Lung (tissue), 12 donors: ENCODE measurements around the gene TLCD3A. TPM values are rescaled to one million over a fixed set of nuclear protein-coding genes. Genes with fewer than 3 reads are reported as not detected.

Experiments
- ATAC-seq: fragments of 200-7000 bp; cut with Tn5 transposase; one replicate; pipeline ENCODE4 v1.9.1; 2020; ENCODE audit warnings: moderate number of reproducible peaks; ENCODE audit not compliant: insufficient read depth, low FRiP score
- DNase-seq, 3 donors: peaks; one replicate each; pipeline ENCODE4 v3.0.0-alpha.2; 2013 to 2017
- H3K27ac ChIP-seq, 2 donors: one replicate each; pipeline ENCODE4 v1.5.1; 2013; ENCODE audit warnings: mild to moderate bottlenecking in 2 of 2, moderate library complexity in 2 of 2, control low read depth in 1 of 2, inconsistent platforms in 1 of 2, low read depth in 1 of 2, low read length in 1 of 2
- H3K27me3 ChIP-seq, 3 donors: one replicate each; pipeline ENCODE4 v1.5.1; 2013; ENCODE audit warnings: low read length in 2 of 3; ENCODE audit not compliant: control insufficient read depth in 3 of 3, insufficient read depth in 3 of 3
- H3K36me3 ChIP-seq, 4 donors: one replicate each; pipeline ENCODE4 v1.5.1; 2013; ENCODE audit warnings: low read length in 4 of 4, mild to moderate bottlenecking in 1 of 4, moderate library complexity in 1 of 4; ENCODE audit not compliant: control insufficient read depth in 4 of 4, insufficient read depth in 4 of 4
- H3K4me1 ChIP-seq, 5 donors: one replicate each; pipeline ENCODE4 v1.5.1; 2013; ENCODE audit warnings: low read length in 5 of 5, mild to moderate bottlenecking in 2 of 5, moderate library complexity in 1 of 5; ENCODE audit not compliant: control insufficient read depth in 5 of 5, insufficient read depth in 5 of 5
- H3K4me3 ChIP-seq: one replicate; pipeline ENCODE4 v1.5.1; 2013; ENCODE audit warnings: mild to moderate bottlenecking, control low read depth, moderate library complexity
- H3K9ac ChIP-seq, 2 donors: one replicate each; pipeline ENCODE4 v1.5.1; 2013; ENCODE audit warnings: low read length in 2 of 2, control low read depth in 1 of 2; ENCODE audit not compliant: insufficient read depth in 1 of 2
- H3K9me3 ChIP-seq, 4 donors: one replicate each; pipeline ENCODE4 v1.5.1; 2013; ENCODE audit warnings: low read length in 3 of 4, mild to moderate bottlenecking in 1 of 4, moderate library complexity in 1 of 4; ENCODE audit not compliant: control insufficient read depth in 4 of 4, insufficient read depth in 3 of 4
- CTCF ChIP-seq: IDR thresholded peaks from 2 replicates; pipeline ENCODE4 v1.5.1; 2012; ENCODE audit warnings: mild to moderate bottlenecking; ENCODE audit errors: control extremely low read depth, extremely low read depth
- WGBS, 2 donors: extraction: QIAGEN DNeasy Blood & Tissue Kit; methylation state at CpG; one replicate each; pipeline ENCODE4 v1.1.7; 2013; 5-methylcytosine and 5-hydroxymethylcytosine counted together
- polyA plus RNA-seq, 2 donors: library from polyadenylated mRNA; stranded (reverse); fragments of 200-250 nt; gene quantifications; one replicate each; pipeline ENCODE4 v1.2.1, GENCODE V29; 2013
- total RNA-seq, 2 donors: library from RNA; depleted of rRNA in 1 of 2; stranded (reverse); fragments of >200 nt in 1 of 2; gene quantifications; one replicate each; pipeline ENCODE4 v1.2.1, GENCODE V29; 2014 to 2021
- donor health status: control.
- donor health status: control.
- donor health status: Bipolar disorder and iron deficiency.
- donor health status: healthy.
- donor health status: DM: yes; HTN: yes; CAD: no.

Gene TLCD3A
- total and polyA plus RNA-seq, 4 donors = 8.4 to 16.2 (median 11.0) TPM

- DNase-seq = peak; percentile 28 to 34 (median 30)
- peak overlapping the region; percentile 49 to 81 for H3K9ac ChIP-seq
- WGBS, 2 donors = 2% methylated on average over 49 of the region's 49 CpGs
- H3K27me3 ChIP-seq = no peaks in the 10 kb centered on the region
- ATAC-seq = peak; percentile 38
- peak overlapping the region; percentile 61 to 82 for H3K27ac ChIP-seq
- TF ChIP-seq CTCF = no peak
- peak overlapping the region; percentile 92 for H3K4me3 ChIP-seq
- no peaks in the 10 kb centered on the region for H3K9me3 ChIP-seq
- peaks cover 6 to 12% (median 8%) of the 10 kb centered on the region in 5 donors for H3K4me1 ChIP-seq
- H3K36me3 ChIP-seq = peaks cover 0 to 18% (median 10%) of the 10 kb centered on the region in 4 donors
Measured at GRCh38 chr17:751269-752001, 19.0 kb downstream of the TLCD3A start.

GRCh38 chr17:752002-752619 lies 19.7 kb downstream of the TLCD3A start, which contains the start of gene GEMIN4:
Gene GEMIN4 (minus strand): TSS chr17:752264. CDS start chr17:752142, 122 bp downstream.
- ATAC-seq (peak; percentile 96), DNase-seq (peak; percentile 95 to 96 (median 96))
- peak; percentile 85 for TF ChIP-seq CTCF
- Histone ChIP-seq H3K27ac (peak within 1 kb of the TSS; percentile 63 to 82), H3K9me3 (no peaks in the 10 kb centered on the region), H3K4me3 (peak within 1 kb of the TSS; percentile 92), H3K9ac (peak within 1 kb of the TSS; percentile 49 to 81), H3K4me1 (peaks cover 6 to 12% (median 8%) of the 10 kb centered on the region in 5 donors), H3K27me3 (no peaks in the 10 kb centered on the region), H3K36me3 (peaks cover 0 to 15% (median 7%) of the 10 kb centered on the region in 4 donors)
- 0 to 1% methylated on average over 33 to 87 of the region's 87 CpGs for WGBS, 2 donors

- ATAC-seq = peak; percentile 63
- 17 to 26% methylated on average over 43 of the region's 43 CpGs for WGBS, 2 donors
- peak overlapping the region; percentile 63 to 79 for H3K27ac ChIP-seq
Measured at GRCh38 chr17:752620-753219, 20.3 kb downstream of the TLCD3A start.

More at GRCh38 chr17:752620-753219, 20.3 kb downstream of the TLCD3A start:
- no peak for TF ChIP-seq CTCF
- Histone ChIP-seq H3K9ac (peak overlapping the region; percentile 14 to 34), H3K4me1 (peaks cover 6 to 12% (median 8%) of the 10 kb centered on the region in 5 donors), H3K4me3 (peak overlapping the region; percentile 92), H3K9me3 (no peaks in the 10 kb centered on the region), H3K36me3 (peaks cover 0 to 10% (median 5%) of the 10 kb centered on the region in 4 donors), H3K27me3 (no peaks in the 10 kb centered on the region)
- DNase-seq = peak; percentile 92 to 95 (median 94)
